HG03139 (cell line): ENCODE results near the gene RAB7B.

Source experiments
- ATAC-seq: cut with Tn5 transposase; IDR thresholded peaks from one replicate; pipeline ENCODE4 v1.9.1; 2021; ENCODE audit not compliant: unreplicated experiment

The RAB7B gene

GRCh38 chr1:206023695-206024094, 20.5 kb upstream of the RAB7B start, which contains the start of gene CTSE:
Gene CTSE, minus strand, starts transcription at chr1:206023895. Its CDS starts 104 bp downstream, at chr1:206023791.
- ATAC-seq, result no peak

GRCh38 chr1:206022766-206023165, 19.6 kb upstream of the RAB7B start:
- ATAC-seq, result no peak

GRCh38 chr1:206021626-206022365, 18.6 kb upstream of the RAB7B start:
- no peak for ATAC-seq

GRCh38 chr1:206021008-206021625, 17.9 kb upstream of the RAB7B start:
- no peak for ATAC-seq

GRCh38 chr1:206020393-206021007, 17.3 kb upstream of the RAB7B start:
- ATAC-seq, result no peak

GRCh38 chr1:206015071-206015470, 11.9 kb upstream of the RAB7B start:
- no peak for ATAC-seq

GRCh38 chr1:206014601-206015000, 11.4 kb upstream of the RAB7B start:
- ATAC-seq, result no peak

GRCh38 chr1:206013026-206013795, 10.0 kb upstream of the RAB7B start:
- ATAC-seq, result no peak

- ATAC-seq, result peak; percentile 81
Observed at GRCh38 chr1:206012086-206012859, 9.1 kb upstream of the RAB7B start.

GRCh38 chr1:206011057-206011456, 7.9 kb upstream of the RAB7B start:
- ATAC-seq, result no peak

- ATAC-seq, result no peak
Observed at GRCh38 chr1:206010060-206010459, 6.9 kb upstream of the RAB7B start.

GRCh38 chr1:206006946-206007345, 3.8 kb upstream of the RAB7B start:
- ATAC-seq, result no peak

GRCh38 chr1:206005778-206006180, 2.6 kb upstream of the RAB7B start:
- ATAC-seq, result no peak

- ATAC-seq, result no peak
Observed at GRCh38 chr1:206005234-206005633, 2.0 kb upstream of the RAB7B start.

GRCh38 chr1:206004826-206005225, 1.6 kb upstream of the RAB7B start:
- no peak for ATAC-seq

GRCh38 chr1:206003854-206004800, 932 bp upstream of the RAB7B start:
- no peak for ATAC-seq

- ATAC-seq, result no peak
Observed at GRCh38 chr1:206002160-206002559, 1.0 kb downstream of the RAB7B start.

GRCh38 chr1:206001476-206001888, 1.7 kb downstream of the RAB7B start:
- ATAC-seq, result no peak

GRCh38 chr1:206000641-206001339, 2.4 kb downstream of the RAB7B start:
- no peak for ATAC-seq
